GM13976 (cell line): ENCODE measurements around the gene ANGPTL5.

ENCODE experiments used
- DNase-seq: peaks from one replicate; pipeline ENCODE4 v3.0.0; 2012; ENCODE audit warnings: low spot score
- CTCF ChIP-seq: IDR thresholded peaks from 2 replicates; pipeline ENCODE4 v1.5.1; 2012; ENCODE audit warnings: borderline replicate concordance, mild to moderate bottlenecking; ENCODE audit not compliant: insufficient read depth; ENCODE audit errors: extremely low read depth, missing control alignments, control extremely low read depth
- in situ Hi-C: fragments of 300-500 bp; cut with MboI; formaldehyde crosslinking; loops from one replicate; pipeline ENCODE4 v1.12.0; 2022; ENCODE audit warnings: low sequenced_read_pairs, mixed read lengths, inconsistent platforms; ENCODE audit not compliant: unreplicated experiment

The ANGPTL5 gene

DNA sequence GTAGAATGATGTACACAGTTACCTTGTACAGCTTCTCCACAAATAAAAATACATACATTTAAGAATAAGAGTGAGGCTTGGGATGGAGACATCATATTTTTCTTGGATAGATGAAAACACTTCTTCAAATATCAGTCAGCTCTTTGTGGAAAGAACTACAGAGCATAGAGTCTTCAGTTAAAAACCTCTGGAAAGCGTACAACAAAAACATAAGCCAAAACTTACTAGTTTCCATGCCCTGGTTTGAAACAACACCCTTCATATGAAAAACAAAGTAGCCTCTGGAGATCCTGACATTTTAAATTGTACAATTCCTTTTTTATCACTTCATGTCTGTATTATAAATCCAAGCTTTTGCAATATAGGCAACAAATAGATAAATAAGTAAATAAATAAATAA lies 8.5 kb downstream of the ANGPTL5 start:
- DNase-seq, result no peak
- in situ Hi-C loops, result no loop called here
- TF ChIP-seq CTCF, result no peak

DNA sequence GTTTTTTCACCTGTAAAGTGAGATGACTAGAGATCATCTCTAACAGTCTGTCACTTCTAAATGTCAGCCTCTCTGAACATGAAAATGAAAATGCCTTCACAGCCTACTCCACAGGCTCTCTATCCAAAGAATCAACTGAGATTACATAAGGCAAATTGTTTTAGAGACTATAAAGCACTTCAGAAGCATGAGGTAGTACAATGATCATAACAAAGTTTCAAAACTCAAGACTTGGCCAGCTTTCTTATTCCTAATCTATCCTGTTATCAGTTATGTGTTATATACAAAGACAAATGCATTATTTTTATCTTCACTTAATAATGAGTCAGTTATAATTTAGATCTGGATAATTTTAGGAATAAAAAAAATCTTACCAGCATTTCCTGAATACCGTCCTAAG lies 21.8 kb downstream of the ANGPTL5 start:
- in situ Hi-C loops, result no loop called here
- no peak for DNase-seq
- no peak for TF ChIP-seq CTCF

DNA sequence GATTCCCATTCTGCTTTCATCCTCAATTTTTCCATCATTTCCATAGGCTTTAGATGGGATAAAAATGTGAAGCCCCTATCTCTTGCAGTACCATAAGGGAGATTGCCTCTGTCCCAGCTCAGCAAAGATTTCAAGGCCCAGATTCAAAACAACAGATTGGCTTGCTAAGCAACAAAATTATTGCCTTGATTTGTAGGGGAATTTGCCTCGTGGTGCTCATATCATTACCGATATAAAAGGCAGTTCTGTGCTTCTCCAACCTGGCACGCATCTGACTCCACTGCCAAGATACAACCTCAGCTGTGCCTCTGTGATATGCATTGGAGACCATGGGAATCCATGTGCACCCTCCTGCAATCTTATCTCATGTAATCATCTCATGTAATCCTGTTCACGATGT lies 26.6 kb downstream of the ANGPTL5 start:
- no peak for TF ChIP-seq CTCF
- no peak for DNase-seq
- in situ Hi-C loops, result no loop called here

- TF ChIP-seq CTCF, result no peak
- in situ Hi-C loops, result no loop called here
- DNase-seq, result no peak
These were observed 30.7 kb downstream of the ANGPTL5 start for GRCh38 chr11:101885631-101886030.

GRCh38 chr11:101881586-101881985 lies 34.7 kb downstream of the ANGPTL5 start:
- in situ Hi-C loops, result no loop called here
- no peak for TF ChIP-seq CTCF
- DNase-seq, result no peak

GRCh38 chr11:101880222-101880621 lies 36.1 kb downstream of the ANGPTL5 start:
- in situ Hi-C loops, result no loop called here
- DNase-seq, result no peak
- TF ChIP-seq CTCF, result no peak
